HG03354 (cell line): Measurements from ENCODE around the gene ABCD3.
"Not testable (repeated sequence)": the region's sequence is repeated elsewhere in the genome, so short reads cannot be mapped to it uniquely, and the experiment has no call there.

Experiments used
- ATAC-seq: cut with Tn5 transposase; IDR thresholded peaks from one replicate; pipeline ENCODE4 v1.9.1; 2021; ENCODE audit warnings: mild to moderate bottlenecking; ENCODE audit not compliant: unreplicated experiment, poor library complexity, severe bottlenecking

The ABCD3 gene

GRCh38 chr1:94417978-94418663, at the start of gene ABCD3:
TSS of gene ABCD3 (plus strand) at chr1:94418389. CDS start at chr1:94418479, 90 bp downstream.
- peak; percentile 97 for ATAC-seq

- ATAC-seq: not testable (repeated sequence)
Observed at GRCh38 chr1:94372771-94373170, 45.4 kb upstream of the ABCD3 start.

GRCh38 chr1:94373311-94373710, 44.9 kb upstream of the ABCD3 start:
- not testable (repeated sequence) for ATAC-seq

GRCh38 chr1:94375666-94376065, 42.5 kb upstream of the ABCD3 start:
- ATAC-seq: not testable (repeated sequence)

GRCh38 chr1:94378493-94378892, 39.7 kb upstream of the ABCD3 start:
- not testable (repeated sequence) for ATAC-seq

- ATAC-seq: no peak
Observed at GRCh38 chr1:94379615-94380014, 38.6 kb upstream of the ABCD3 start.

GRCh38 chr1:94382201-94382600, 36.0 kb upstream of the ABCD3 start:
- no peak for ATAC-seq

- ATAC-seq: no peak
Observed at GRCh38 chr1:94383966-94384408, 34.2 kb upstream of the ABCD3 start.

GRCh38 chr1:94384485-94385265, 33.5 kb upstream of the ABCD3 start:
- ATAC-seq: no peak

- no peak for ATAC-seq
Observed at GRCh38 chr1:94385308-94385929, 32.8 kb upstream of the ABCD3 start.

GRCh38 chr1:94389298-94389697, 28.9 kb upstream of the ABCD3 start:
- no peak for ATAC-seq

GRCh38 chr1:94394247-94394646, 23.9 kb upstream of the ABCD3 start:
- ATAC-seq: no peak

GRCh38 chr1:94395231-94395630, 23.0 kb upstream of the ABCD3 start:
- ATAC-seq: no peak

GRCh38 chr1:94395748-94396309, 22.4 kb upstream of the ABCD3 start:
- no peak for ATAC-seq

- ATAC-seq: no peak
Observed at GRCh38 chr1:94396356-94397010, 21.7 kb upstream of the ABCD3 start.

GRCh38 chr1:94398356-94398755, 19.8 kb upstream of the ABCD3 start:
- no peak for ATAC-seq

- ATAC-seq: no peak
Observed at GRCh38 chr1:94399453-94399852, 18.7 kb upstream of the ABCD3 start.

GRCh38 chr1:94401206-94401605, 17.0 kb upstream of the ABCD3 start:
- no peak for ATAC-seq

GRCh38 chr1:94406446-94406845, 11.7 kb upstream of the ABCD3 start:
- no peak for ATAC-seq
